ENCODE measurements around the gene FBXL5. TPM values are rescaled to one million over a fixed set of nuclear protein-coding genes. Genes with fewer than 3 reads are reported as not detected.

FBXL5 gene
- total and polyA plus RNA-seq, 2 donors (not counting 3 experiments of a cell fraction or from before 2014, with no cell fraction given): 42.2 to 60.2 TPM

- ChIA-PET POLR2A (no interaction called here), CTCF (no interaction called here)
- Histone ChIP-seq H3K4me1 (ENCODE audit: control insufficient read depth, extremely low read depth, insufficient read depth, low read length) (no peaks in the 10 kb centered on the region), H4K20me1 (replicated peaks; ENCODE audit: control insufficient read depth, extremely low read depth, insufficient read depth, low read length) (no peaks in the 10 kb centered on the region), H3K9me1 (replicated peaks; ENCODE audit: control insufficient read depth, extremely low read depth, insufficient read depth, low read length) (no peaks in the 10 kb centered on the region), H3K79me2 (ENCODE audit: control insufficient read depth, insufficient read depth, low read length) (no peaks in the 10 kb centered on the region), H3K27me3 (ENCODE audit: control insufficient read depth in 2 of 2, insufficient read depth in 2 of 2, low read length in 2 of 2) (no peaks in the 10 kb centered on the region), H3K27ac (ENCODE audit: insufficient read depth, low read depth, low read length) (no peak overlapping the region), H3K9me3 (replicated peaks; ENCODE audit: control insufficient read depth, insufficient read depth, low read length) (no peaks in the 10 kb centered on the region), H3K4me3 (replicated peaks in 1 of 3; ENCODE audit: insufficient read depth in 1 of 3, low read depth in 1 of 3, low read length in 3 of 3) (no peak overlapping the region), H2AFZ (ENCODE audit: low read depth, low read length) (no peak overlapping the region), H3K4me2 (ENCODE audit: insufficient read depth, low read length) (no peak overlapping the region), H3K36me3 (ENCODE audit: control insufficient read depth in 2 of 2, extremely low read depth in 1 of 2, insufficient read depth in 2 of 2, low read length in 2 of 2) (peaks cover 0 to 5% of the 10 kb centered on the region in 2 experiments), H3K9ac (replicated peaks; ENCODE audit: extremely low read depth, insufficient read depth, low read length) (no peak overlapping the region)
- FAIRE-seq (peak; percentile 42), DNase-seq (ENCODE audit: low read depth, low spot score) (no peak)
- dilution Hi-C loops (cut with MboI; ENCODE audit: extremely low pct_ligation_motif_present, low sequenced_read_pairs) (no loop called here), intact Hi-C loops (cut with micrococcal nuclease) (loop anchor here (10.0 kb wide), 1 partner anchor 581 kb away; no protein-coding TSS in a partner anchor)
- no TSS peak for BruUV-seq (replicated peaks)
- no peak for TF ChIP-seq MAX (IDR thresholded peaks at IDR 0.05; ENCODE audit: insufficient read depth, insufficient read length)
- no peak for TF ChIP-seq GATA2 (IDR thresholded peaks at IDR 0.05; ENCODE audit: insufficient read depth, insufficient read length, low read depth, low read length)
- TF ChIP-seq POLR2AphosphoS5 (IDR thresholded peaks at IDR 0.05; ENCODE audit: insufficient read depth, low read depth, low read length): no peak
- no peak for TF ChIP-seq POLR2A (IDR thresholded peaks at IDR 0.05; ENCODE audit: low read depth, low read length)
- TF ChIP-seq EZH2 (IDR thresholded peaks at IDR 0.05; ENCODE audit: borderline replicate concordance, low read depth, low read length, severe bottlenecking): no peak
- TF ChIP-seq MYC (IDR thresholded peaks at IDR 0.05; ENCODE audit: low read depth, low read length): no peak
- no peak for TF ChIP-seq JUN (IDR thresholded peaks at IDR 0.05; ENCODE audit: borderline replicate concordance, insufficient read depth, insufficient read length, low read depth)
- no peak for TF ChIP-seq CTCF (IDR thresholded peaks at IDR 0.05; ENCODE audit: extremely low read depth in 1 of 2, insufficient read depth in 1 of 2, low read depth in 1 of 2, low read length in 2 of 2)
These were observed 91.3 kb downstream of the FBXL5 start for GRCh38 chr4:15563871-15564270.
